GM20000 (cell line): Measurements from ENCODE around the gene HOXA3.

Source experiments
- DNase-seq: peaks from one replicate; pipeline ENCODE4 v3.0.0; 2012; ENCODE audit warnings: low spot score
- CTCF ChIP-seq: IDR thresholded peaks from 2 replicates; pipeline ENCODE4 v1.5.1; 2012; ENCODE audit warnings: mild to moderate bottlenecking, control low read depth; ENCODE audit errors: extremely low read depth, missing control alignments

Gene HOXA3

GRCh38 chr7:27179030-27179429 is 26.6 kb upstream of the HOXA3 start:
- TF ChIP-seq CTCF = no peak
- no peak for DNase-seq

- DNase-seq = no peak
Observed at GRCh38 chr7:27178366-27178765, 26.0 kb upstream of the HOXA3 start.

GRCh38 chr7:27177795-27178320 is 25.5 kb upstream of the HOXA3 start:
- no peak for DNase-seq
- no peak for TF ChIP-seq CTCF

More at GRCh38 chr7:27178366-27178765, 26.0 kb upstream of the HOXA3 start:
- no peak for TF ChIP-seq CTCF

GRCh38 chr7:27176962-27177794 is 24.8 kb upstream of the HOXA3 start:
- no peak for TF ChIP-seq CTCF
- no peak for DNase-seq

GRCh38 chr7:27176524-27176845 is 24.1 kb upstream of the HOXA3 start:
- no peak for DNase-seq
- TF ChIP-seq CTCF = no peak

GRCh38 chr7:27175626-27176523 is 23.5 kb upstream of the HOXA3 start:
- no peak for DNase-seq
- no peak for TF ChIP-seq CTCF
